ENCODE measurements around the gene RPS10.
"Not testable (repeated sequence)": the region's sequence is repeated elsewhere in the genome, so short reads cannot be mapped to it uniquely, and the experiment has no call there.

Gene RPS10

GRCh38 chr6:34391786-34392496 lies 33.9 kb downstream of the RPS10 start:
- DNase-seq: peak; percentile 44

GRCh38 chr6:34391473-34391785 lies 34.4 kb downstream of the RPS10 start:
- DNase-seq: no peak

GRCh38 chr6:34390531-34391472 lies 35.1 kb downstream of the RPS10 start:
- DNase-seq: no peak

GRCh38 chr6:34389034-34389433 lies 36.8 kb downstream of the RPS10 start:
- no peak for DNase-seq

GRCh38 chr6:34388421-34388820 lies 37.4 kb downstream of the RPS10 start:
- DNase-seq: no peak

- no peak for DNase-seq
Measured at GRCh38 chr6:34386316-34387137, 39.3 kb downstream of the RPS10 start.

GRCh38 chr6:34385793-34386195 lies 40.1 kb downstream of the RPS10 start:
- DNase-seq: no peak

GRCh38 chr6:34384321-34385153 lies 41.3 kb downstream of the RPS10 start:
- DNase-seq: no peak

- DNase-seq: no peak
Measured at GRCh38 chr6:34383656-34384320, 42.1 kb downstream of the RPS10 start.

- DNase-seq: no peak
Measured at GRCh38 chr6:34383161-34383631, 42.7 kb downstream of the RPS10 start.

GRCh38 chr6:34381081-34381480 lies 44.8 kb downstream of the RPS10 start:
- DNase-seq: no peak

GRCh38 chr6:34378470-34378869 lies 47.4 kb downstream of the RPS10 start:
- DNase-seq: no peak

GRCh38 chr6:34377984-34378383 lies 47.9 kb downstream of the RPS10 start:
- DNase-seq: no peak

- not testable (repeated sequence) for DNase-seq
Measured at GRCh38 chr6:34377571-34377970, 48.3 kb downstream of the RPS10 start.

GRCh38 chr6:34375833-34376232 lies 50.0 kb downstream of the RPS10 start:
- no peak for DNase-seq

GRCh38 chr6:34374508-34374907 lies 51.4 kb downstream of the RPS10 start:
- DNase-seq: no peak

GRCh38 chr6:34374069-34374468 lies 51.8 kb downstream of the RPS10 start:
- no peak for DNase-seq

- DNase-seq: no peak
Measured at GRCh38 chr6:34373511-34373910, 52.4 kb downstream of the RPS10 start.

GRCh38 chr6:34371865-34372264 lies 54.0 kb downstream of the RPS10 start:
- not testable (repeated sequence) for DNase-seq

GRCh38 chr6:34370361-34370760 lies 55.5 kb downstream of the RPS10 start:
- no peak for DNase-seq

- no peak for DNase-seq
Measured at GRCh38 chr6:34369385-34369784, 56.5 kb downstream of the RPS10 start.
